Glomerular visceral epithelial cell (primary cell): ENCODE measurements around the gene PCBP3.
"Not testable (repeated sequence)": the region's sequence is repeated elsewhere in the genome, so short reads cannot be mapped to it uniquely, and the experiment has no call there.

ENCODE experiments used
- DNase-seq: peaks from one replicate; pipeline ENCODE4 v3.0.0-alpha.2; 2016; ENCODE audit errors: extremely low spot score

The PCBP3 gene

DNA sequence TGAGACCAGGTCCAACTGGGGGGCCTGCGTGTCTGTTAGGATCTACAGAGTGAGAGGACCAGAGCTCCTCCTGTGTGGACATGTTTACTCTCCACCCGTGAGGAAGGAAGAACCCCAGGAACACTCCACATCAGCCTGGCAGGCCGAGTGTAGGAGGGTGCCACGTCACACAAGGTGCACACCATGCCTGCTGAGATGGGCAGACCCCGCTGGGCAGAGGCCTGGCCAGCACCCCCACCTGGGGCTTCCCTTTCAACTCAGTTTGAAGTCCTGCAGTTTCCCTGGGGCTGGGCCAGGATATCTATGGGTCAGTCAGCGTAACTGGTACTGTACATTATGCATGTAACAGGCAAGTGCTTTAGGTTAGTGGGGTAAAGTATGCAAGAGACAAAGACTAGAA, 30.1 kb upstream of the PCBP3 start:
- DNase-seq = no peak

- no peak for DNase-seq
Observed at GRCh38 chr21:45613881-45614280, 29.6 kb upstream of the PCBP3 start.

DNA sequence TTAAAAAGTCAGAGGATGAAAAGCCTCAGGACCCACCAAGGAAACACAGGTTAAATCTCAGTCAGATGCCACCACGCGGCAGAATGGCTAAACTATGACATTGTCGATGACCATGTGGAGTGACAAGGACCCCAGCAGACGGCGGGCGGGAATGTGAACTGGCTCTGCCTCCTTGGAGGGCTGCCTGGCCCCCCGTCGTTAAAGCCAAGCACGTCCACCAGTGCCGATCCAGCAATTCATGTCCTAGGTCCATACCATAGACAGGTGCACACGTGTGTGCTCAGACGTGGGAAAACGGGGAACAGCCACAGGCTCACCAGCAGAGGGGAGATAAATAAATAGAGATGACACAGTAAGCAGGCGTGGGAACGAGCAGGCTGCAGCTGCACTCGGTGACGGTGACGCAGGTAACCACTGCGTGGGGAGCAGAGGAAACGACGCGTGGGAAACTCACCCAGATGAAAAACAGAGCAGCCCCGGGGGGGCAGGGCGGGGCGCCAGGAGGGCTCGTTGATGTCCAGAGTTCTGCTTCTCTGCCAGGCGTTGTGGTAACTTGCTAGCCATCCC, 28.3 kb upstream of the PCBP3 start:
- peak; percentile 46 for DNase-seq

DNA sequence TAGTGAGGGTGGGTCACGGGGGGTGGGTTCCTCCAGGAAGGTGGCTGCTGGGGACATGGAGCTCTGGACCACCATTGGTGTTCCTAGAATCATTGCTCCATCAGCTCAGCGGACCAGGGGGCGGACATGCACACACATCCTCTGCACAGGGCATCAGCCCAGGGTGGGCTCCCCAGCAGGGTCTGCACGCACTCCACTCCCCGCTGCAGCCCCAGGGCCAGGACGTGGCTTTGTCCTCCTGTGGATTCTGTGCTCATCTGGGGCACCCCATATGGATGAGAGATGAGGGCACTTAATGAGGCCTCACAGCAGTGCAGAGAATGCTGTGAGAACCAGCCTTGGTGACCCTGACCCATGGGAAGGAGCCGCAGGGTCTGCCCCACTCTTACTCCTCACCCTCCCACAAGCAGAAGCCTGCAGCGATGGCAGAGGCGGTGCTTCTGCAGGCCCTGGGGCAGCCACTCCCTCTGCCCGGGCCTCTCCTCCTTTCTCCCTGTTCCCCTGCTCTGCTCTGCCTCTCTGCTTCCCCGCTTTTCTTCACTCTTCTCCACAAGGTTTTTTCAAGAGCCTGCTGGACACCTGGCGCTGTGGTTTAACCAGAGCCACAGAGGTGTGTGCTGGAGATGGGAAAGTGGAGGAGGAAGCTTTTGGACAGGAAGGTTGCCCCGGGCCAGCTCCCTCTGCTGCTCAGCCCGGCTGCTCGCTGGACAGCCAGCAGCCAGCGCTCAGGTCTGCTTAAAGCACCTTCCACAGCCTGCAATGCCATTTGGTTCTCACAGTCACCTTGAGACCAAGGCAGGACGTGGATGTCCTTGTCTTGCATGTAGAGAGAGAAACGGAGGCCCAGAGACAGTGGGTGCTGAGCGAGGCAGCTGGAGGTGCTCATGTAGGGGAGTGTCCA, 26.3 kb upstream of the PCBP3 start:
- DNase-seq = no peak

- DNase-seq = no peak
Observed at GRCh38 chr21:45618287-45618686, 25.2 kb upstream of the PCBP3 start.

DNA sequence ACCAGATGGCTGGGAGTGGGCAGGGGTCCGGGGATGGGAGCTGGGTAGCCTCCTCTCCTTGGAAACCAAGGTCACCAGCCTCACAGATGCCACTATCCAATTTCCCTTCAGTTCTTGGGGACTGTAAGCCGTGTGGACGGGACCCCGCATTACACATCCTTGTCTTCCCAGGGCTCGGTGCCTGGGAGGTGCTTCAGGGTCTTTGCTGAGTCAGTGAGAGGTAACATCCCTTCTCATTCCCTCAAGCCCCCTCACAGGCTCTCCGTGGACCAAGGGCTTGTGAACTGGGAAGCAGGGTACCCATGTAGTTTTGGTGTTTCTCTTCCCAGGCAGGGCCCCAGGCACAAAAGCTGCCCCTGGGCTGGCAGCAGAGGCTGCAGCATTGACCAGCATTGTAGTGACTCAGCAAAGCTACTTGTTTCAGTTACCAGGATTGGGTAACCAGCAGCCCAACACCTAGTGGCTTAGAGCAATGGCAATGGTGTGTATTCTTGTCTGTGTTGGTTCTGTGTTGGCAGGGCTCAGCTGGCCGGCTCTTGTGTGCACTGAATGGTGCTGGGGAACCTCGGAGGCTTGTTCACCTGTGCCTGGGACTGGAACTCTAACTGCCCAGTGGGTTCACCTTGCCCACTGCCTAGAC, 24.6 kb upstream of the PCBP3 start:
- DNase-seq = no peak

DNA sequence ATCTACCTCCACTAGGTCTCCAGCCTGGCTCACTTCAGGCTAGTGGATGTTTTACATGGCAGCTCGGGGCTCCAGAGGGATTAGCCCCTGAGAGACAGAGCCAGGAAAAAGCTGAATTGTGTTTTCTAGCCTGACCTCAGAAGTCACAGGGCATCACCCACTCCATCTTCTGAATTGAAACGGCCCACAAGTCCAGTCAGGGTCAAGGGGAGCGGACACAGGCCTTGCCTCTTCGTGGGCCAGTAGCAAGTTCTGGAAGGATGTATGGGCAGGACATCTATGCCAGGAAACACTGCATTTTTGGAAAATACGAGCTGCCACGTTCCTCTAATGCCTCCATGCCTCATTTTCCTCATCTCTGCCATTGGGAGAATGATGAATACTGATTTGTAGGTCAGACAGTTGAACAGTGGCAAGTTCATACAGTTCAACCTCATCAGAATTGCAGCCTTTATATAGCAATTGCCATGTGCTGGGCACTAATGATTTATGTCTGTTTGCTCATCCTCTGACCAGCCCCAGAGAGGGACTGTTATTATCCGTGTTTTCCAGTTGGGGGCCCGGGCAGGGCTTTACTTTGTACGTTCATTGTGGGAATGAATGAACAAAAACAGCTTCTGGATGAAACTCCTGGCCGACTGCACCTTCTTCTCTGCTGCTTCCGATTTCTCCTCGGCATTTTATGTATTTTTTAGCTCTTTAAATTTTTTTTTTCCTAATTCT, 23.2 kb upstream of the PCBP3 start:
- DNase-seq = no peak

GRCh38 chr21:45621435-45622331, 21.8 kb upstream of the PCBP3 start:
- not testable (repeated sequence) for DNase-seq

GRCh38 chr21:45622416-45623097, 21.0 kb upstream of the PCBP3 start:
- no peak for DNase-seq

GRCh38 chr21:45623436-45623835, 20.1 kb upstream of the PCBP3 start:
- DNase-seq = no peak

GRCh38 chr21:45626127-45626526, 17.4 kb upstream of the PCBP3 start:
- DNase-seq = not testable (repeated sequence)

DNA sequence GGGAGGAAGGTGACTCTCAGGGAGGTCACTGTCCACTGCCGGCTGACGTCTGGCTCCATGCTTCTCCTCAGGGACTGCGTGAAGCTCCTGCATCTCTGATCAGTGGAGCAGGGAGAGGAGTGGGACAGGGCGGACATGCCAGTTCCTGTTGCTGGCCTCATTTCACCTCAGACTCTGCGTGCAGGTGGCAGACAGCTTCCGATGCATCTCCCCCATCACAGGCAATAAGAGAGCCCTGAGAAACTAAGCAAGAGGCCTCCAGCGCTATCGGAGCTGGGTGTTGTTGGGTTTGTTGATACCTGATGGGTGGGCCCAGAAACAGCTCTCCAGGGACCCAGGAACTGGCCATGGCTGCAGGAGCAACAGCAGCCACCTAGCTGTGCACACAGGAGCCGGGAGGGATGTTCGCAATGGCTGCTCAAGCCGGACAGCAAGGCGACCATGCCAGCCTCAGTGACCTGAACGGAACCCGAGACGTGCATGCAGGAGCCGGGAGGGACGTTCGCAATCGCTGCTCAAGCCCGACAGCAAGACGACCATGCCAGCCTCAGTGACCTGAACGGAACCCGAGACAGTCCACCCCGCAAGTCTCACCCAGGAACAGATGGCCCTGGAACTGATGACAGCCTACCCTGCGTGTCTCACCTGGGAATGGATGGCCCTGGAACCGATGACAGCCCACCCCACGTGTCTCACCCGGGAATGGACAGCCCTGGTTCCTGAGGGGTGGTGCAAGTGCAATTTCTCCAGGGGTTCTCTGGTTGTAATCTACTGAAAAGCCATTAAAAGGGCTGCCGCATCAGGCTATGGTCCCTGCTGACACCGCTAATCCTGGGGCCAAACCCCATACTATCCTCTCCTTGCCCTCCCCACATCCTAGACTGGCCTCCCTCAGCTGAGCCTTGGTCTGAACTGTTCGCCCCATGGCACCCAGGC, 14.2 kb upstream of the PCBP3 start:
- DNase-seq = no peak

GRCh38 chr21:45630066-45630694, 13.3 kb upstream of the PCBP3 start:
- no peak for DNase-seq

- DNase-seq = no peak
Observed at GRCh38 chr21:45630876-45631275, 12.6 kb upstream of the PCBP3 start.

- DNase-seq = no peak
Observed at GRCh38 chr21:45631540-45631939, 12.0 kb upstream of the PCBP3 start.

DNA sequence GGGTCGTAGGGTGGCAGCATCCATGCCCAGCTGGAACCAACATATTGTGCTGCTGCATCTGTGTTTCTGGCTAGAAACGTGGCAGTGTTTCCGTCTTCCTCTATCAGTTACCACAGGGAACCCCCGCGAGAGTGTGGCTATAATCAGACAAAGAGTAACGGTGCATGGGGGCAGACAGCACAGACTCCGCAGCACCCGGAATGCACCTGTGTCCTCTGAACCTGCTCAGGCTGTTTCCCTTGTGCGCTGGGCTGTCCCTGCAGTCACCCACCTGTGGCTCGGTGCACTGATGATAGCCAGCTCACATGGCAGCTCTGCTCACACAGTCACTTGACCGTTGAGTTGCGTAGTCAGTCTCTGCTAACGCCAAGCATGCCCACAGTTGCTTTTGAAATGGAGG, 11.4 kb upstream of the PCBP3 start:
- no peak for DNase-seq

DNA sequence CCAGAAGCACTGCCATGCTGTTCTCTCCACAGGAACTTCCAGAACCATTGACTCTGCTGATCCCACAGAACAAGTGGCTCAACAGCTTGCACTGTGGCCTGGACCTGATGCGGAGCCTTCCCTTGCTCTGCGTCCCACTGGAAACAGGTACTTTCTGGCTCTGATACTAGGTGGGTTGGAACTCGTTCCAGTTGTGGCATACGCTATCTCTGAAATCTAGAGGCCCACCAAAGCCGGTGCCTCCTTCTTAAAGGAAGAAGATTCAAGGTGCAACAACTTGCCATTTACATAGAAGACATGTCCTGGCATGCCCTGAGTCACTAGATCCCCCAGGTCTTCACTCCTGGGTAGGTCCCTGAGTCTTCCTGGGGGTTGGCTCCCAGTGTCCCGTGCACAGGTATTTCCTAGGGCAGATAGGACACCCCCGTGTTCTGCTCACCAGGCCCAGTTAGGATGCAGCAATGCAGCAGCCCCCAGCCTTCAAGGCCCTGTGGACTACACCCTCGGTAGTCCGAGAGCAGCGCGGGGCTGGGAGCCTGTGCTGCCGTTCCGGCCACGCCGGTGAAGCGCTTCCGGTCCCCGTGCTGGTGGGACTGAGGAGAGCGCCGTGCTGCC, 10.8 kb upstream of the PCBP3 start:
- DNase-seq = no peak

DNA sequence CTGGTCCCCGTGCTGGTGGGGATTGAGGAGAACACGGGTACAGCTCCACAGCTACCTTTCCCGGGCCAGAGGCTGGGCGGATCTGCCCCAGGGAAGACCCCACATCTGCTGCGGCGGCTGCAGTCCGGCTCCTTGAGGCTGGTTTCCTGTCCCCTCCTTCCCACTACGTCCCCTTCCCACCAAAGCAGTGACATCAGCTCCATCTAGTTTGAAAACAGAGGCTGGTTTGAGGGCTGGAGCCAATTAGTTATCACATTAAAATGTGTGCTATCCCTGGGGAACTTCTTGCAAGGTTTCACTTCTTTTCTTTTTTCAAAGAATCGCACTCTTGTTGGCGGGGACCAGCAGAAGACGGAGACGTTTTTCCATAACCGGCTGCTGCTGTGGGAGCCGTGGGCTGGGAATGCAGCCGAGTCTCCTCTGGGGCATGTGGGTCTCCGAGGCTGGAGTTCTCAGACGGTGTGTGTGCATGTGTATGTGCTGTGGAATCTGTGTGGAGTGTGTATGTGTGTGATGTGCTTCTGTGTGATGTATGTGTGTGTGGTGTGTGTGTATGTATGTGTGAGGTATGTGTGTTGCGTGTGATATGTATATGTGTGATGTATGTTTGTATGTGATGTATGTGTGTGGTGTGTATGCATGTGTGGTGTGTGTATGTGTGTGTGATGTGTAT, 8.9 kb upstream of the PCBP3 start:
- no peak for DNase-seq
